RWPE2 (cell line): Measurements from ENCODE around the gene SAMD14.
A peak's percentile ranks its signal among the peaks of the same experiment; 100 is the strongest.

Source experiments
- ATAC-seq: fragments of 200-7000 bp; cut with Tn5 transposase; 3 replicates; pipeline ENCODE4 v1.9.1; 2021; ENCODE audit warnings: low read depth
- DNase-seq: peaks from one replicate; pipeline ENCODE4 v3.0.0-alpha.2; 2020; ENCODE audit warnings: low spot score
- H3K27ac ChIP-seq: fragments of 450-650 bp; 2 replicates; pipeline ENCODE4 v1.5.1; 2017; ENCODE audit warnings: mild to moderate bottlenecking; ENCODE audit not compliant: poor library complexity, severe bottlenecking
- H3K27me3 ChIP-seq: fragments of 250-450 bp; sonication (Bioruptor Pico); 2 replicates; pipeline ENCODE4 v1.5.1; 2021; ENCODE audit warnings: mild to moderate bottlenecking, moderate library complexity; ENCODE audit not compliant: insufficient read depth, poor library complexity, severe bottlenecking
- H3K36me3 ChIP-seq: fragments of 250-450 bp; sonication (Bioruptor Pico); 2 replicates; pipeline ENCODE4 v1.5.1; 2020; ENCODE audit warnings: low read depth, mild to moderate bottlenecking, moderate library complexity
- H3K4me1 ChIP-seq: fragments of 250-450 bp; sonication (Bioruptor Pico); 2 replicates; pipeline ENCODE4 v1.5.1; 2021; ENCODE audit warnings: mild to moderate bottlenecking, moderate library complexity; ENCODE audit not compliant: insufficient read depth, poor library complexity, severe bottlenecking
- H3K4me3 ChIP-seq: fragments of 250-450 bp; sonication (Bioruptor Pico); 2 replicates; pipeline ENCODE4 v1.5.1; 2021; ENCODE audit warnings: mild to moderate bottlenecking, moderate library complexity; ENCODE audit not compliant: severe bottlenecking
- H3K9me3 ChIP-seq: fragments of 250-450 bp; sonication (Bioruptor Pico); 2 replicates; pipeline ENCODE4 v1.5.1; 2021; ENCODE audit warnings: mild to moderate bottlenecking, moderate library complexity; ENCODE audit not compliant: severe bottlenecking
- CTCF ChIP-seq: fragments of 450-650 bp; IDR thresholded peaks from one replicate; pipeline ENCODE4 v1.5.1; 2017; ENCODE audit warnings: mild to moderate bottlenecking, moderate library complexity; ENCODE audit not compliant: poor library complexity, severe bottlenecking

SAMD14 gene

GRCh38 chr17:50094753-50095619, 35.0 kb downstream of the SAMD14 start, which contains the start of gene PDK2:
PDK2 (plus strand) TSS chr17:50095351; CDS start chr17:50095436, 85 bp downstream.
- peak; percentile 15 for TF ChIP-seq CTCF
- DNase-seq (peak; percentile 96), ATAC-seq (peak; percentile 73)
- Histone ChIP-seq H3K36me3 (peaks cover 12% of the 10 kb centered on the region), H3K9me3 (no peaks in the 10 kb centered on the region), H3K27me3 (no peaks in the 10 kb centered on the region), H3K4me3 (peak within 1 kb of the TSS; percentile 52), H3K4me1 (peaks cover 3% of the 10 kb centered on the region), H3K27ac (peak within 1 kb of the TSS; percentile 55)

- H3K27ac ChIP-seq, result peak overlapping the region; percentile 55
- H3K4me1 ChIP-seq, result peaks cover 3% of the 10 kb centered on the region
- no peaks in the 10 kb centered on the region for H3K27me3 ChIP-seq
- TF ChIP-seq CTCF, result peak; percentile 95
- DNase-seq, result peak; percentile 84
- peak; percentile 21 for ATAC-seq
- H3K9me3 ChIP-seq, result no peaks in the 10 kb centered on the region
- H3K36me3 ChIP-seq, result peaks cover 17% of the 10 kb centered on the region
- H3K4me3 ChIP-seq, result peak overlapping the region; percentile 52
Observed at GRCh38 chr17:50094243-50094752, 35.7 kb downstream of the SAMD14 start.

GRCh38 chr17:50093807-50094206, 36.2 kb downstream of the SAMD14 start:
- peaks cover 3% of the 10 kb centered on the region for H3K4me1 ChIP-seq
- H3K27me3 ChIP-seq, result no peaks in the 10 kb centered on the region
- peaks cover 21% of the 10 kb centered on the region for H3K36me3 ChIP-seq
- TF ChIP-seq CTCF, result no peak
- DNase-seq (no peak), ATAC-seq (peak; percentile 0; the same call in 1 of the 3 replicates)
- H3K4me3 ChIP-seq, result no peak overlapping the region
- no peaks in the 10 kb centered on the region for H3K9me3 ChIP-seq
- peak overlapping the region; percentile 55 for H3K27ac ChIP-seq

GRCh38 chr17:50093246-50093645, 36.7 kb downstream of the SAMD14 start:
- Histone ChIP-seq H3K27me3 (no peaks in the 10 kb centered on the region), H3K4me3 (no peak overlapping the region), H3K36me3 (peaks cover 26% of the 10 kb centered on the region), H3K27ac (peak overlapping the region; percentile 55), H3K4me1 (peaks cover 3% of the 10 kb centered on the region), H3K9me3 (no peaks in the 10 kb centered on the region)
- no peak for DNase-seq
- TF ChIP-seq CTCF, result no peak
- no peak for ATAC-seq
